K562 (cell line): ENCODE results near the gene RNF135. TPM values are rescaled to one million over a fixed set of nuclear protein-coding genes. Genes with fewer than 3 reads are reported as not detected.

Experiments
- ATAC-seq: fragments of 200-7000 bp; cut with Tn5 transposase; 3 replicates; pipeline ENCODE4 v1.9.1; 2020; ENCODE audit warnings: moderate library complexity
- BruUV-seq: library from RNA; stranded (reverse); fragments of 400-500 nt; replicated peaks from 2 replicates; lab custom pipeline; 2021; lab: Mats Ljungman, UMichigan
- CTCF ChIA-PET: fragments of 300-600 bp; formaldehyde crosslinking; extraction: SDS; loops from one replicate; lab custom pipeline; 2021; ENCODE audit warnings: low intra/inter-chr PET ratio; lab: Yijun Ruan, JAX
- POLR2A ChIA-PET: fragments of 300-600, 350-650 bp; sonication (Branson Sonifier 250); formaldehyde crosslinking; extraction: SDS; loops from one replicate; lab custom pipeline; 2021; ENCODE audit warnings: antibody characterized with exemption, inconsistent platforms; lab: Yijun Ruan, JAX
- DNase-seq, 4 experiments: peaks; one replicate each; pipeline versions ENCODE4 v3.0.0 to v3.0.0-alpha.2; 2011 to 2018; ENCODE audit warnings: low spot score in 3 of 4, mixed read lengths in 3 of 4; ENCODE audit errors: extremely low read depth in 1 of 4
- FAIRE-seq: peaks from 2 replicates; lab custom pipeline; 2011; peaks lifted over from hg19 to GRCh38; lab: Jason Lieb, UNC
- H2AFZ ChIP-seq: 2 replicates; pipeline ENCODE4 v1.6.0; 2011; ENCODE audit warnings: low read depth, low read length, control low read depth, inconsistent platforms
- H3K27ac ChIP-seq: fragments of 200-600 bp; 3 replicates; pipeline ENCODE4 v1.8.0; 2011; ENCODE audit warnings: low read depth, mild to moderate bottlenecking, control low read depth, inconsistent platforms, low read length, moderate library complexity, mixed read lengths; ENCODE audit errors: extremely low read depth
- H3K27me3 ChIP-seq, 2 experiments: fragments of 300-600 bp in 1 of 2; 2 replicates in 1 of 2; 3 replicates in 1 of 2; pipeline versions ENCODE4 v1.6.0 to v1.8.0; 2011; ENCODE audit warnings: inconsistent platforms in 2 of 2, low read length in 2 of 2, mild to moderate bottlenecking in 1 of 2, mixed read lengths in 1 of 2, moderate library complexity in 1 of 2; ENCODE audit not compliant: control insufficient read depth in 2 of 2, insufficient read depth in 2 of 2
- H3K36me3 ChIP-seq: fragments of 300-600 bp; 3 replicates; pipeline ENCODE4 v1.8.0; 2011; ENCODE audit warnings: mild to moderate bottlenecking, low read length, inconsistent platforms; ENCODE audit not compliant: control insufficient read depth, insufficient read depth
- H3K4me1 ChIP-seq, 2 experiments: fragments of 200-600 bp in 1 of 2; replicated peaks in 1 of 2; 2 replicates in 1 of 2; 3 replicates in 1 of 2; pipeline versions ENCODE4 v1.5.1 to v1.8.0; 2011; ENCODE audit warnings: inconsistent platforms in 2 of 2, low read length in 2 of 2, mild to moderate bottlenecking in 1 of 2, mixed read lengths in 1 of 2, moderate library complexity in 1 of 2; ENCODE audit not compliant: control insufficient read depth in 2 of 2, insufficient read depth in 2 of 2
- H3K4me2 ChIP-seq: 2 replicates; pipeline ENCODE4 v1.6.1; 2011; ENCODE audit warnings: low read length, control low read depth, inconsistent platforms, mixed read lengths; ENCODE audit not compliant: insufficient read depth
- H3K4me3 ChIP-seq: fragments of 200-600 bp; sonication (generic), shearing (Covaris generic); 2 replicates; pipeline ENCODE4 v1.5.1; 2016; ENCODE audit warnings: control low read depth, inconsistent platforms
- H3K79me2 ChIP-seq: fragments of 200-600 bp; 3 replicates; pipeline ENCODE4 v1.8.0; 2011; ENCODE audit warnings: low read length, inconsistent platforms; ENCODE audit not compliant: control insufficient read depth, insufficient read depth
- H3K9ac ChIP-seq, 2 experiments: 2 replicates each; pipeline versions ENCODE4 v1.6.0 to v1.6.1; 2011; ENCODE audit warnings: low read depth in 2 of 2, low read length in 2 of 2, control low read depth in 1 of 2, inconsistent platforms in 1 of 2, mild to moderate bottlenecking in 1 of 2, mixed read lengths in 1 of 2; ENCODE audit not compliant: insufficient read depth in 1 of 2
- H3K9me1 ChIP-seq: one replicate; pipeline ENCODE4 v1.6.0; 2011; ENCODE audit warnings: inconsistent platforms, mild to moderate bottlenecking, low read length, moderate library complexity; ENCODE audit not compliant: control insufficient read depth, insufficient read depth
- H3K9me3 ChIP-seq: replicated peaks from 2 replicates; pipeline ENCODE4 v1.5.1; 2011; ENCODE audit warnings: low read depth, low read length, inconsistent platforms; ENCODE audit not compliant: control insufficient read depth, insufficient read depth
- H4K20me1 ChIP-seq: replicated peaks from 2 replicates; pipeline ENCODE4 v1.6.1; 2011; ENCODE audit warnings: low read length, inconsistent platforms, mixed read lengths; ENCODE audit not compliant: control insufficient read depth, insufficient read depth
- KAT8 ChIP-seq: fragments of 450-650 bp; IDR thresholded peaks from 2 replicates; pipeline ENCODE4 v1.6.1; 2016; ENCODE audit warnings: low read depth, mild to moderate bottlenecking
- RCOR1 ChIP-seq, 2 experiments: IDR thresholded peaks; 2 replicates each; pipeline ENCODE4 v1.6.1; 2012; ENCODE audit warnings: low read depth in 2 of 2, low read length in 2 of 2, borderline replicate concordance in 1 of 2, improper control_type of control experiment in 1 of 2
- RFX1 ChIP-seq: fragments of 450-650 bp; IDR thresholded peaks from 2 replicates; pipeline ENCODE4 v1.6.1; 2016; ENCODE audit warnings: mild to moderate bottlenecking, moderate library complexity
- WGBS: fragments of 100-300 bp; shearing (Covaris generic); methylation state at CpG from one replicate; pipeline ENCODE4 v1.1.6; 2016; ENCODE audit warnings: low coverage, mixed read lengths; ENCODE audit not compliant: insufficient coverage; ENCODE audit errors: missing lambda C conversion rate; 5-methylcytosine and 5-hydroxymethylcytosine counted together
- in situ Hi-C: fragments of 300-500 bp; cut with MboI; formaldehyde crosslinking; loops from 4 replicates; pipeline ENCODE4 v1.15.0; 2018; ENCODE audit warnings: inconsistent platforms, mixed read lengths
- intact Hi-C: fragments of 100-400 bp; cut with micrococcal nuclease; formaldehyde crosslinking; loops from 2 replicates; pipeline ENCODE4 v1.14.2; 2022
- polyA plus RNA-seq, 8 experiments: library from polyadenylated mRNA; depleted of rRNA in 4 of 8; stranded (reverse) in 5 of 8; unstranded in 3 of 8; fragments of >200 nt; fragmentation: Nextera tagmentation in 2 of 8; fragmentation: Illumina TruSeq in 1 of 8; extraction: Ambion mirVana in 2 of 8; extraction: Trizol in 1 of 8; gene quantifications; 2 replicates each; pipeline versions ENCODE4 v1.2.1 to v1.2.3, GENCODE V29; 2011 to 2014; ENCODE audit warnings: inconsistent platforms in 1 of 8, missing spikeins in 1 of 8
- total RNA-seq, 7 experiments: library from RNA; depleted of rRNA in 6 of 7; stranded (reverse); fragments of >200 nt in 6 of 7; fragmentation: Illumina TruSeq in 2 of 7; extraction: Trizol in 2 of 7; gene quantifications; 2 replicates each; pipeline versions ENCODE4 v1.2.1 to v1.2.3, GENCODE V29; 2011 to 2021; ENCODE audit warnings: low replicate concordance in 1 of 7
- TF ChIP-seq, protein P1 (sequence below), 2 experiments: fragments of 450-650 bp; formaldehyde crosslinking in 1 of 2; IDR thresholded peaks; 2 replicates each; pipeline versions ENCODE4 v1.4.0 to v1.6.1; 2014 to 2020; ENCODE audit warnings: mild to moderate bottlenecking in 2 of 2, borderline replicate concordance in 1 of 2, low read depth in 1 of 2

The RNF135 gene
- total and polyA plus RNA-seq, 9 of the 15 experiments (the other 6 are each of a cell fraction or from before 2014, with no cell fraction given): 0.08 TPM; not detected in 8

DNA sequence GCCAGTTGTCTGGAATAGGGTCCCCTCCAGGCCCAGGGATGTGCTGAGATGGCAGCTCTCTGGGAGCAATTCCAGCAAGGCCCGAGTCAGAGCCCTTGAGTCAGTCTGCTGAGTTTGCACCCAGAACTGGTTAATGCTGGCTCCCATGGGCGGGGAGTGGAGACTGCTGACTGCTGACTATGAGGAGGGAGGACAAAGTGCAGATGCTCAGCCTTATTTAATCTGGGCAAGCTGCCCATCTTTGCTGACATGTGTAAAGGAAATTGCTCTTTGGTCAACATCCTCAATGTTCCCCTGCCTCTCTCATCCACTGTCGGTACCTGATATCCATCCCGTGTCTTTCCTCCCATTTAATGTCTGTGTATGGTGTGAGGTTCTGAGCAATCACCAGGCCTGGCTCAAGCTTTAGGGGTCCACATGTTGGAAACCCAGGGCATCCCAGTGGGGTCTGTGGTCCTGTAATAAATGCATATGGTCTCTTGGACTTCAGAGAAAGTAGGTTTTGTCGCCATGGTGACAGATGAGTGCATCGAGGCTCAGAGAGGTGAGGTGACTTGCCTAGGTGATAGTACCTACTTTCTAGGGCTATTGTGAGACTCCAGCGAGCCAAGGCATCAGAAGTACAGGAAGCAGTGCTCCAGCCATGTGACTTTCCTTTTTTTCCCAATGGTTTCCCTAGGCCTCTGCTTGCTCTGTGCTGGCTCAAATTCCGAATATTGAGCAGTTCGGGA lies 20.0 kb upstream of the RNF135 start:
- 19% methylated on average over 9 of the region's 9 CpGs for WGBS
- Histone ChIP-seq H2AFZ (no peak overlapping the region), H3K4me3 (no peak overlapping the region), H3K36me3 (no peaks in the 10 kb centered on the region), H3K4me2 (no peak overlapping the region), H3K27ac (no peak overlapping the region), H3K4me1 (no peaks in the 10 kb centered on the region), H3K9me3 (no peaks in the 10 kb centered on the region), H3K9me1 (no peaks in the 10 kb centered on the region), H3K79me2 (no peaks in the 10 kb centered on the region), H4K20me1 (peaks cover 2% of the 10 kb centered on the region; the same call in 1 of the 2 replicates), H3K27me3 (peaks cover 12 to 38% of the 10 kb centered on the region in 2 experiments; a peak in 4 of 5 replicates), H3K9ac (no peak overlapping the region)
- in situ Hi-C loops: no loop called here
- DNase-seq (no peak), FAIRE-seq (no peak), ATAC-seq (no peak; the same call in 2 of the 3 replicates)
- POLR2A ChIA-PET: interaction anchor here (0.8 kb wide), 1 partner anchor 143 kb away, joined by 4 read pairs; no protein-coding TSS in a partner anchor
- TF ChIP-seq, protein P1, sequence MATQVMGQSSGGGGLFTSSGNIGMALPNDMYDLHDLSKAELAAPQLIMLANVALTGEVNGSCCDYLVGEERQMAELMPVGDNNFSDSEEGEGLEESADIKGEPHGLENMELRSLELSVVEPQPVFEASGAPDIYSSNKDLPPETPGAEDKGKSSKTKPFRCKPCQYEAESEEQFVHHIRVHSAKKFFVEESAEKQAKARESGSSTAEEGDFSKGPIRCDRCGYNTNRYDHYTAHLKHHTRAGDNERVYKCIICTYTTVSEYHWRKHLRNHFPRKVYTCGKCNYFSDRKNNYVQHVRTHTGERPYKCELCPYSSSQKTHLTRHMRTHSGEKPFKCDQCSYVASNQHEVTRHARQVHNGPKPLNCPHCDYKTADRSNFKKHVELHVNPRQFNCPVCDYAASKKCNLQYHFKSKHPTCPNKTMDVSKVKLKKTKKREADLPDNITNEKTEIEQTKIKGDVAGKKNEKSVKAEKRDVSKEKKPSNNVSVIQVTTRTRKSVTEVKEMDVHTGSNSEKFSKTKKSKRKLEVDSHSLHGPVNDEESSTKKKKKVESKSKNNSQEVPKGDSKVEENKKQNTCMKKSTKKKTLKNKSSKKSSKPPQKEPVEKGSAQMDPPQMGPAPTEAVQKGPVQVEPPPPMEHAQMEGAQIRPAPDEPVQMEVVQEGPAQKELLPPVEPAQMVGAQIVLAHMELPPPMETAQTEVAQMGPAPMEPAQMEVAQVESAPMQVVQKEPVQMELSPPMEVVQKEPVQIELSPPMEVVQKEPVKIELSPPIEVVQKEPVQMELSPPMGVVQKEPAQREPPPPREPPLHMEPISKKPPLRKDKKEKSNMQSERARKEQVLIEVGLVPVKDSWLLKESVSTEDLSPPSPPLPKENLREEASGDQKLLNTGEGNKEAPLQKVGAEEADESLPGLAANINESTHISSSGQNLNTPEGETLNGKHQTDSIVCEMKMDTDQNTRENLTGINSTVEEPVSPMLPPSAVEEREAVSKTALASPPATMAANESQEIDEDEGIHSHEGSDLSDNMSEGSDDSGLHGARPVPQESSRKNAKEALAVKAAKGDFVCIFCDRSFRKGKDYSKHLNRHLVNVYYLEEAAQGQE (IDR thresholded peaks at IDR 0.05; ENCODE audit: borderline replicate concordance): peak; percentile 41; the same call in 1 of the 2 replicates
- TF ChIP-seq, protein P1 (CRISPR knock-in tag; IDR thresholded peaks at IDR 0.05; ENCODE audit: low read depth): no peak
- peak; percentile 53 for TF ChIP-seq RFX1
- 0 out of 4 replicates have a peak, but pooled peaks of 1 of the 2 experiments have one; percentile 17 for TF ChIP-seq RCOR1 (IDR thresholded peaks at IDR 0.05; ENCODE audit: borderline replicate concordance in 1 of 2, low read depth in 2 of 2, low read length in 2 of 2)
- TF ChIP-seq KAT8: no peak
- intact Hi-C loops: no loop called here
- no TSS peak for BruUV-seq
- CTCF ChIA-PET: no interaction called here
